Right lobe of liver (tissue), 4 donors: ENCODE data around the gene OTOP2.

Source experiments
- POLR2A ChIP-seq: fragments of 450-650 bp; IDR thresholded peaks from one replicate; pipeline ENCODE4 v1.6.1; 2017; ENCODE audit warnings: antibody characterized with exemption, mild to moderate bottlenecking
- TF ChIP-seq, protein P1 (sequence below), 4 donors: fragments of 200-600 bp in 3 of 4; fragments of 450-650 bp in 1 of 4; IDR thresholded peaks; one replicate each; pipeline versions ENCODE4 v1.5.1 to v1.8.0; 2016 to 2022; ENCODE audit warnings: antibody characterized with exemption in 4 of 4, mild to moderate bottlenecking in 2 of 4
- donor health status: DM: no; HTN: no; CAD: no.
- donor health status: DM: no; HTN: no; CAD: no.
- donor health status: DM: no; HTN: yes; CAD: no.

DNA sequence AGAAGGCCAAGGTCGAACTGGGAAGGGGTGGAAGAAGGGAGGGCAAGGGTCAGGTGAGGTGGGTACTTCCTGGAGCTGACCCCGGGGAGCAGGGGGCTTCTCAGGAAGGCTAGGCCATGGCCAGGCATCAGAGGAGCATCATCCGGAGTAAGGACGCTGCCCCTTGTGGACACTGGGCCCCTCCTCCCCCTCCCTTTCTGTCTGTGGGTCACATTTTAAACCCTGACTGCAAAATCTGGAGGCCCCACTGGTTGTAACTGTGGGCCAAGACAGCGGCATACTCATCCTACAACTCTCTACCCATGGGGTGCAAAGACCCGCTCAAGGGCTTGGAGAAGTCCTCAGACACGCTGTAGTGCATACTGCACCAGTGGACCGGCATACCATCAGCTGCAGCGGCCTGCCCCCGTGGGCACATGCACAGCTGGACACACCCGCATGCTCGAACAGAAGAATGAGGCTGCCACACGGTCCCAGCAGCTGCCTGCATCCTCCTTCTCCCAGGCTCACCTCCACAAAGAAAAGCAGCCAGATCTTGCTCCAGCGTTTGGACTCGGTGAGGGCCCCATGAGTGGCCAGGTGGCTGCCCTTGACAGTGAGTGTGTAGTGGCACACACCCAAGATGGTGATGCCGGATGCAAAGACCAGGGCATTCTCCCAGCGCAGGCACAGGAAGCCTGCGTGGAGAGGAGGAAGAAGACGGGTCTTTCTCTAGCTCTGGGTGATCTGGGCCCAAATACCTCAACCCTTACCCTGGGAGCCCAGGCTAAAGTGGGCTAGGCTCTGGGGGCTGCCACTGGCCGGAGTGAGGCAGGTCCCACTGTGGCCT, 31.8 kb upstream of the OTOP2 start:
- TF ChIP-seq, protein P1, sequence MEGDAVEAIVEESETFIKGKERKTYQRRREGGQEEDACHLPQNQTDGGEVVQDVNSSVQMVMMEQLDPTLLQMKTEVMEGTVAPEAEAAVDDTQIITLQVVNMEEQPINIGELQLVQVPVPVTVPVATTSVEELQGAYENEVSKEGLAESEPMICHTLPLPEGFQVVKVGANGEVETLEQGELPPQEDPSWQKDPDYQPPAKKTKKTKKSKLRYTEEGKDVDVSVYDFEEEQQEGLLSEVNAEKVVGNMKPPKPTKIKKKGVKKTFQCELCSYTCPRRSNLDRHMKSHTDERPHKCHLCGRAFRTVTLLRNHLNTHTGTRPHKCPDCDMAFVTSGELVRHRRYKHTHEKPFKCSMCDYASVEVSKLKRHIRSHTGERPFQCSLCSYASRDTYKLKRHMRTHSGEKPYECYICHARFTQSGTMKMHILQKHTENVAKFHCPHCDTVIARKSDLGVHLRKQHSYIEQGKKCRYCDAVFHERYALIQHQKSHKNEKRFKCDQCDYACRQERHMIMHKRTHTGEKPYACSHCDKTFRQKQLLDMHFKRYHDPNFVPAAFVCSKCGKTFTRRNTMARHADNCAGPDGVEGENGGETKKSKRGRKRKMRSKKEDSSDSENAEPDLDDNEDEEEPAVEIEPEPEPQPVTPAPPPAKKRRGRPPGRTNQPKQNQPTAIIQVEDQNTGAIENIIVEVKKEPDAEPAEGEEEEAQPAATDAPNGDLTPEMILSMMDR (IDR thresholded peaks at IDR 0.05): no peak
- TF ChIP-seq POLR2A: no peak
